Measurements from ENCODE around the gene SAA4. TPM values are rescaled to one million over a fixed set of nuclear protein-coding genes. Genes with fewer than 3 reads are reported as not detected.

Gene SAA4
- 0.33 TPM in 1 of 2 replicates, not detected in the other for total RNA-seq

GRCh38 chr11:18236664-18237356 lies at the start of gene SAA4:
Gene SAA4 (minus strand): TSS chr11:18236802. CDS start chr11:18235926, 876 bp downstream.

GRCh38 chr11:18265949-18266348 lies 29.3 kb upstream of the SAA4 start, which contains the start of gene SAA1:
Gene SAA1 (plus strand): TSS chr11:18266264. CDS start chr11:18266888, 624 bp downstream.

GRCh38 chr11:18248561-18248960 lies 12.0 kb upstream of the SAA4 start, which contains the start of gene SAA2:
Gene SAA2 (minus strand): TSS chr11:18248668. CDS start chr11:18248011, 657 bp downstream.

Other genes with a start within 250 kb of the SAA4 start
- 17.4 and 27.8 TPM in 2 replicates for gene SERGEF, start 223.8 kb downstream of the SAA4 start, total RNA-seq
- under 0.01 TPM in 1 of 2 replicates, not detected in the other for gene TPH1, start 190.5 kb downstream of the SAA4 start, total RNA-seq
- 10.8 and 21.3 TPM in 2 replicates for gene SAAL1, start 130.7 kb downstream of the SAA4 start, total RNA-seq
- not detected in 2 replicates for gene MRGPRX3, start 104.2 kb downstream of the SAA4 start, total RNA-seq
- not detected in 2 replicates for gene MRGPRX4, start 64.0 kb downstream of the SAA4 start, total RNA-seq
- 0.81 TPM in 1 of 2 replicates, not detected in the other for gene SAA2, start 11.9 kb upstream of the SAA4 start, total RNA-seq
- gene SAA1, start 29.5 kb upstream of the SAA4 start, total RNA-seq, result 0.51 TPM in 1 of 2 replicates, not detected in the other
- 8.5 and 8.8 TPM in 2 replicates for gene HPS5, start 85.3 kb upstream of the SAA4 start, total RNA-seq
- 29.8 and 33.6 TPM in 2 replicates for gene GTF2H1, start 85.8 kb upstream of the SAA4 start, total RNA-seq
- 237 and 629 TPM in 2 replicates for gene LDHA, start 157.8 kb upstream of the SAA4 start, total RNA-seq
- gene LDHC, start 175.5 kb upstream of the SAA4 start, total RNA-seq, result 0.81 TPM in 1 of 2 replicates, not detected in the other
- gene LDHAL6A, start 219.1 kb upstream of the SAA4 start, total RNA-seq, result not detected in 2 replicates